GM12872 (cell line): ENCODE data around the gene VEPH1.

Experiments
- CTCF ChIP-seq: IDR thresholded peaks from 3 replicates; pipeline ENCODE4 v1.5.1; 2011; ENCODE audit warnings: low read depth, mild to moderate bottlenecking, low read length, moderate library complexity; ENCODE audit not compliant: insufficient read depth

VEPH1 gene

GRCh38 chr3:157443905-157444796 lies 59.1 kb downstream of the VEPH1 start:
- TF ChIP-seq CTCF, result no peak

DNA sequence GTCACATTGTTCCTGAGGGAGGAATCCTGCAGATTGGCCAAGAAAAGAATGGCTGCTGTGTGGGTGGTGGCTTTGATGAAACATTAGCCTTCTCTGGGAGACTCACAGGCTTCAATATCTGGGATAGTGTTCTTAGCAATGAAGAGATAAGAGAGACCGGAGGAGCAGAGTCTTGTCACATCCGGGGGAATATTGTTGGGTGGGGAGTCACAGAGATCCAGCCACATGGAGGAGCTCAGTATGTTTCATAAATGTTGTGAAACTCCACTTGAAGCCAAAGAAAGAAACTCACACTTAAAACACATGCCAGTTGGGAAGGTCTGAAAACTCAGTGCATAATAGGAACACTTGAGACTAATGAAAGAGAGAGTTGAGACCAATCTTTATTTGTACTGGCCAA lies 60.5 kb downstream of the VEPH1 start:
- no peak for TF ChIP-seq CTCF

DNA sequence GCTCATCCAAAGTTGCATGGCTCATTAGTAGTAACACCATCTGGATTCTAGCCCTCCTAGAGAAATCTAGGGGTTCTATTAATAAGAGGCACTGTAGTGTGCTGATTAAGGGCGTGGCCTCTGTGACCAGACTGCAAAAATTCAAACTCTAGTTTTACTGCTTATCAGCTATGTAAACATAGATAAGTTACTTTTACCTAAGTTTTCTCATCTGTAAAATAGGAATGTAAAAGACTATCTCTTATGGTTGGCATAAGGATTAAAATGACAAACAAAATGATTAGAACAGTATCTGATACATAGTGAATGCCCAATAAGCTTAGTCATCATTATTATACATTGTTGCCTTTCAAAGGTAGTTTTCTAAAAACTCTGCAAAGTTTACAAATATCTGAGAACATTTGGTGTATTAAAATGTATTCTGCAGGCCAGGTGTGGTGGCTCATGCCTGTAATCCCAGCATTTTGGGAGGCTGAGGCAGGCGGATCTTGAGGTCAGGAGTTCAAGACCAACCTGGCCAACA lies 62.1 kb downstream of the VEPH1 start:
- TF ChIP-seq CTCF, result no peak

GRCh38 chr3:157438194-157438730 lies 65.0 kb downstream of the VEPH1 start:
- TF ChIP-seq CTCF, result no peak

DNA sequence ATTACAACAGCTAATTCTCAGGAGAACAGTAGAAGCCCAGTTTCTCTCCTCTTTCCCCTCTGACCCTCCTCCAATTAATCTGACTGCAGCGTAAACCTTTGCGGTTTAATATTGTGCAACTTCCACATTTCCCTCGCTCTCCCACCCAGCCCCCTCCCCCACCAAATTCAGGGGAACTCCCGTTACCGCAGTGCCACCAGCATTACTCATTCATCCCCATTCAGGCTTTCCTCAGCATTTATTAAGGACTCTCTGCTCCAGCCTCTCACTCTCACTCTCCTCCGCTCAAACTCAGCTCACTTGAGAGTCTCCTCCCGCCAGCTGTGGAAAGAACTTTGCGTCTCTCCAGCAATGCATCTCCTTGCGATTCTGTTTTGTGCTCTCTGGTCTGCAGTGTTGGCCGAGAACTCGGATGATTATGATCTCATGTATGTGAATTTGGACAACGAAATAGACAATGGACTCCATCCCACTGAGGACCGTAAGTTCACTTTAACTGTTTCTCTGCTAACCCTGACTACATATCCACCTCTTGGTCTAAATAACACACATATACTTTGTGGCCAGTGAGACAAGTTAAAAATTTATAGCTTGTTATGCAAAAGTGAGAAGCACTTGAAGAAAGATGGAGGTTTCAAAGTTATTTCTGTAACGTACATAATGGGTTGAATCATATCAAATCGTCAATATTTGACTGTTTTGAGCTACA lies 66.5 kb downstream of the VEPH1 start, which contains the start of gene PTX3:
Gene PTX3 (plus strand): TSS at position 268 of the 709 bp plus-strand sequence. CDS start 84 bp downstream, at position 352.
- no peak for TF ChIP-seq CTCF

GRCh38 chr3:157429708-157430107 lies 73.5 kb downstream of the VEPH1 start:
- no peak for TF ChIP-seq CTCF

DNA sequence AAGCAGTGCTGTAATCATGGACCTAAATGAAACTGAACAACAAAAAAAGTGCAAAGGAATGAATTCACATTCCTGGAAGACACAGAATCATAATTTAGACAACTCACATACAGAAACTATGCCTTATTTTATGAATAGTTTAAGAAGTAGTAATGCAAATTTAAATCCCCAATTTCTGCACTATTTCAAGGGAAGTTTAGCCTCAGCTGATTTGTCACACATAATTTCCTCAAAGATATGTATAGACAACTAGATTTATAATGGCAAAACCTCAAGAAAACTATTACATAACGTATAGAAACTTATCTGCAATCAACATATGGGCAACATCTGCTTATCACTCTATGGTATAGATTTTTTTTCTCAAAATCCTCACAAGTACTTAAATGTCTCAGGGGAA lies 74.4 kb downstream of the VEPH1 start:
- TF ChIP-seq CTCF, result no peak
